Body of pancreas (tissue), 4 donors: ENCODE data around the gene KRTAP10-12. TPM values are rescaled to one million over a fixed set of nuclear protein-coding genes. Genes with fewer than 3 reads are reported as not detected.
"Not testable (repeated sequence)": the region's sequence is repeated elsewhere in the genome, so short reads cannot be mapped to it uniquely, and the experiment has no call there.

Source experiments
- ATAC-seq: fragments of 150-250 bp; one replicate; pipeline ENCODE4 v1.9.1; 2016
- DNase-seq, 4 donors: peaks; one replicate each; pipeline ENCODE4 v3.0.0-alpha.2; 2019
- H3K27ac ChIP-seq, 4 donors: fragments of 200-600 bp; sonication (generic); 1 replicate in 3 of 4; 2 replicates in 1 of 4; pipeline versions ENCODE4 v1.5.1 to v1.6.1; 2016 to 2019; ENCODE audit warnings: mild to moderate bottlenecking in 1 of 4, mixed read lengths in 1 of 4, moderate library complexity in 1 of 4
- H3K27me3 ChIP-seq, 2 donors: fragments of 200-600 bp; sonication (generic); one replicate each; pipeline ENCODE4 v1.6.0; 2016; ENCODE audit warnings: mild to moderate bottlenecking in 1 of 2
- H3K36me3 ChIP-seq, 2 donors: fragments of 200-600 bp; sonication (generic); replicated peaks in 1 of 2; 2 replicates each; pipeline ENCODE4 v1.5.1; 2016; ENCODE audit warnings: low read depth in 2 of 2; ENCODE audit not compliant: insufficient read depth in 1 of 2
- H3K4me1 ChIP-seq: fragments of 200-600 bp; sonication (generic); one replicate; pipeline ENCODE4 v1.6.0; 2016
- H3K4me3 ChIP-seq, 2 donors: fragments of 200-600 bp; sonication (generic); 1 replicate in 1 of 2; 2 replicates in 1 of 2; pipeline ENCODE4 v1.5.1; 2016 to 2019
- H3K9me3 ChIP-seq, 3 donors: fragments of 200-600 bp; sonication (generic); 1 replicate in 2 of 3; 2 replicates in 1 of 3; pipeline ENCODE4 v1.5.1; 2016
- CTCF ChIP-seq, 7 experiments: fragments of 450-650 bp in 4 of 7; fragments of 200-600 bp in 3 of 7; sonication (generic) in 3 of 7; IDR thresholded peaks; one replicate each; pipeline ENCODE4 v1.5.1; 2016 to 2019; ENCODE audit warnings: antibody characterized with exemption in 7 of 7
- POLR2A ChIP-seq, 3 donors: fragments of 450-650 bp; IDR thresholded peaks; one replicate each; pipeline ENCODE4 v1.6.1; 2016; ENCODE audit warnings: antibody characterized with exemption in 3 of 3, mild to moderate bottlenecking in 2 of 3
- WGBS, 2 donors: methylation state at CpG; one replicate each; pipeline ENCODE4 v1.1.5; 2017; 5-methylcytosine and 5-hydroxymethylcytosine counted together
- intact Hi-C: fragments of 100-400 bp; cut with DNase I; formaldehyde crosslinking; loops from one replicate; pipeline ENCODE4 v1.15.1; 2023
- total RNA-seq, 2 donors: library from RNA; depleted of rRNA; stranded (reverse); fragments of >200 nt; gene quantifications; one replicate each; pipeline ENCODE4 v1.1.0, GENCODE V29; 2016

The KRTAP10-12 gene
- total RNA-seq, 2 donors from 2014 or later: not detected

- intact Hi-C loops: no loop called here
- DNase-seq (no peak), ATAC-seq (no peak)
- no peaks in the 10 kb centered on the region for H3K36me3 ChIP-seq
- H3K27me3 ChIP-seq: no peaks in the 10 kb centered on the region
- no peak overlapping the region for H3K27ac ChIP-seq
- WGBS, 2 donors: 39 to 48% methylated on average over 23 to 25 of the region's 25 CpGs
- no peaks in the 10 kb centered on the region for H3K9me3 ChIP-seq
- TF ChIP-seq POLR2A (IDR thresholded peaks at IDR 0.05) (no peak), CTCF (IDR thresholded peaks at IDR 0.05) (no peak)
- no peak overlapping the region for H3K4me3 ChIP-seq
- no peaks in the 10 kb centered on the region for H3K4me1 ChIP-seq
Observed at GRCh38 chr21:44686843-44687561, 10.0 kb upstream of the KRTAP10-12 start.

GRCh38 chr21:44687671-44688070 lies 9.3 kb upstream of the KRTAP10-12 start:
- Histone ChIP-seq H3K4me1 (no peaks in the 10 kb centered on the region), H3K4me3 (no peak overlapping the region), H3K27me3 (no peaks in the 10 kb centered on the region), H3K9me3 (no peaks in the 10 kb centered on the region), H3K27ac (no peak overlapping the region), H3K36me3 (no peaks in the 10 kb centered on the region)
- intact Hi-C loops: no loop called here
- DNase-seq (no peak), ATAC-seq (no peak)
- 30 to 40% methylated on average over 11 of the region's 11 CpGs for WGBS, 2 donors
- TF ChIP-seq POLR2A (IDR thresholded peaks at IDR 0.05) (no peak), CTCF (IDR thresholded peaks at IDR 0.05) (no peak)

GRCh38 chr21:44689740-44690139 lies 7.2 kb upstream of the KRTAP10-12 start:
- intact Hi-C loops, ATAC-seq, H3K36me3 ChIP-seq, DNase-seq, H3K9me3 ChIP-seq, H3K4me1 ChIP-seq, H3K27ac ChIP-seq, H3K27me3 ChIP-seq, H3K4me3 ChIP-seq: not testable (repeated sequence)
- WGBS, 2 donors: 60 to 73% methylated on average over 3 of the region's 3 CpGs

- H3K4me3 ChIP-seq: no peak overlapping the region
- TF ChIP-seq CTCF (IDR thresholded peaks at IDR 0.05) (no peak), POLR2A (IDR thresholded peaks at IDR 0.05) (no peak)
- no peaks in the 10 kb centered on the region for H3K27me3 ChIP-seq
- H3K9me3 ChIP-seq: no peaks in the 10 kb centered on the region
- no peaks in the 10 kb centered on the region for H3K4me1 ChIP-seq
- intact Hi-C loops: no loop called here
- H3K27ac ChIP-seq: no peak overlapping the region
- no peak for ATAC-seq
- no peaks in the 10 kb centered on the region for H3K36me3 ChIP-seq
- WGBS, 2 donors: 35 to 36% methylated on average over 2 of the region's 2 CpGs
- DNase-seq: no peak
Observed at GRCh38 chr21:44691686-44692085, 5.3 kb upstream of the KRTAP10-12 start.

GRCh38 chr21:44692798-44693512 lies 4.0 kb upstream of the KRTAP10-12 start:
- intact Hi-C loops: no loop called here
- no peaks in the 10 kb centered on the region for H3K9me3 ChIP-seq
- H3K27me3 ChIP-seq: no peaks in the 10 kb centered on the region
- no peaks in the 10 kb centered on the region for H3K36me3 ChIP-seq
- no peak overlapping the region for H3K27ac ChIP-seq
- ATAC-seq (no peak), DNase-seq (no peak)
- H3K4me1 ChIP-seq: no peaks in the 10 kb centered on the region
- WGBS, 2 donors: 50% methylated on average over 2 of the region's 2 CpGs
- no peak for TF ChIP-seq CTCF (IDR thresholded peaks at IDR 0.05)
- no peak for TF ChIP-seq POLR2A (IDR thresholded peaks at IDR 0.05)
- no peak overlapping the region for H3K4me3 ChIP-seq
